ENCODE measurements around the gene DNAJB2.

The DNAJB2 gene

GRCh38 chr2:219314804-219315468, 35.8 kb downstream of the DNAJB2 start:
- H4K20me1 ChIP-seq (ENCODE audit: insufficient read depth, low read length, poor library complexity, severe bottlenecking), result no peaks in the 10 kb centered on the region
- H3K9me3 ChIP-seq (ENCODE audit: insufficient read depth, low read depth, low read length), result no peaks in the 10 kb centered on the region
- no peaks in the 10 kb centered on the region for H3F3A ChIP-seq (ENCODE audit: low read depth)

GRCh38 chr2:219323434-219323833, 44.3 kb downstream of the DNAJB2 start:
- H4K20me1 ChIP-seq (ENCODE audit: insufficient read depth, low read length, poor library complexity, severe bottlenecking), result no peaks in the 10 kb centered on the region
- no peak overlapping the region for H3K9ac ChIP-seq (ENCODE audit: low read depth, low read length, poor library complexity, severe bottlenecking)
- no peaks in the 10 kb centered on the region for H3K36me3 ChIP-seq (ENCODE audit: insufficient read depth, low read length)
- no peak overlapping the region for H3K4me2 ChIP-seq (ENCODE audit: low read depth, low read length, poor library complexity, severe bottlenecking)
- no peaks in the 10 kb centered on the region for H3K9me3 ChIP-seq (ENCODE audit: insufficient read depth, low read depth, low read length)
- H3K4me1 ChIP-seq (ENCODE audit: insufficient read depth, low read length, poor library complexity, severe bottlenecking), result peaks cover 8% of the 10 kb centered on the region
- TF ChIP-seq EZH2phosphoT487 (IDR thresholded peaks at IDR 0.05; ENCODE audit: borderline replicate concordance), result no peak
- TF ChIP-seq, protein P1, sequence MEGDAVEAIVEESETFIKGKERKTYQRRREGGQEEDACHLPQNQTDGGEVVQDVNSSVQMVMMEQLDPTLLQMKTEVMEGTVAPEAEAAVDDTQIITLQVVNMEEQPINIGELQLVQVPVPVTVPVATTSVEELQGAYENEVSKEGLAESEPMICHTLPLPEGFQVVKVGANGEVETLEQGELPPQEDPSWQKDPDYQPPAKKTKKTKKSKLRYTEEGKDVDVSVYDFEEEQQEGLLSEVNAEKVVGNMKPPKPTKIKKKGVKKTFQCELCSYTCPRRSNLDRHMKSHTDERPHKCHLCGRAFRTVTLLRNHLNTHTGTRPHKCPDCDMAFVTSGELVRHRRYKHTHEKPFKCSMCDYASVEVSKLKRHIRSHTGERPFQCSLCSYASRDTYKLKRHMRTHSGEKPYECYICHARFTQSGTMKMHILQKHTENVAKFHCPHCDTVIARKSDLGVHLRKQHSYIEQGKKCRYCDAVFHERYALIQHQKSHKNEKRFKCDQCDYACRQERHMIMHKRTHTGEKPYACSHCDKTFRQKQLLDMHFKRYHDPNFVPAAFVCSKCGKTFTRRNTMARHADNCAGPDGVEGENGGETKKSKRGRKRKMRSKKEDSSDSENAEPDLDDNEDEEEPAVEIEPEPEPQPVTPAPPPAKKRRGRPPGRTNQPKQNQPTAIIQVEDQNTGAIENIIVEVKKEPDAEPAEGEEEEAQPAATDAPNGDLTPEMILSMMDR (conservative IDR thresholded peaks at IDR 0.05; ENCODE audit: low read length), result no peak
- H3K4me3 ChIP-seq (ENCODE audit: low read length, poor library complexity, severe bottlenecking), result no peak overlapping the region
- no peaks in the 10 kb centered on the region for H3K9me2 ChIP-seq (replicated peaks; ENCODE audit: low read depth, low read length)
- H3F3A ChIP-seq (ENCODE audit: low read depth), result no peaks in the 10 kb centered on the region
- H3K79me2 ChIP-seq (ENCODE audit: insufficient read depth, low read length), result no peaks in the 10 kb centered on the region
- no peak overlapping the region for H2AFZ ChIP-seq (ENCODE audit: low read length)
- no peaks in the 10 kb centered on the region for H3K27me3 ChIP-seq (ENCODE audit: insufficient read depth, low read length, poor library complexity, severe bottlenecking)

More at GRCh38 chr2:219314804-219315468, 35.8 kb downstream of the DNAJB2 start:
- Histone ChIP-seq H3K27me3 (ENCODE audit: insufficient read depth, low read length, poor library complexity, severe bottlenecking) (no peaks in the 10 kb centered on the region), H3K79me2 (ENCODE audit: insufficient read depth, low read length) (no peaks in the 10 kb centered on the region), H3K9me2 (replicated peaks; ENCODE audit: low read depth, low read length) (no peaks in the 10 kb centered on the region), H2AFZ (ENCODE audit: low read length) (no peak overlapping the region), H3K4me1 (ENCODE audit: insufficient read depth, low read length, poor library complexity, severe bottlenecking) (no peaks in the 10 kb centered on the region), H3K4me3 (ENCODE audit: low read length, poor library complexity, severe bottlenecking) (no peak overlapping the region), H3K9ac (ENCODE audit: low read depth, low read length, poor library complexity, severe bottlenecking) (no peak overlapping the region), H3K4me2 (ENCODE audit: low read depth, low read length, poor library complexity, severe bottlenecking) (no peak overlapping the region), H3K36me3 (ENCODE audit: insufficient read depth, low read length) (no peaks in the 10 kb centered on the region)
- no peak for TF ChIP-seq EZH2phosphoT487 (IDR thresholded peaks at IDR 0.05; ENCODE audit: borderline replicate concordance)
- TF ChIP-seq, protein P1 (conservative IDR thresholded peaks at IDR 0.05; ENCODE audit: low read length), result no peak

DNA sequence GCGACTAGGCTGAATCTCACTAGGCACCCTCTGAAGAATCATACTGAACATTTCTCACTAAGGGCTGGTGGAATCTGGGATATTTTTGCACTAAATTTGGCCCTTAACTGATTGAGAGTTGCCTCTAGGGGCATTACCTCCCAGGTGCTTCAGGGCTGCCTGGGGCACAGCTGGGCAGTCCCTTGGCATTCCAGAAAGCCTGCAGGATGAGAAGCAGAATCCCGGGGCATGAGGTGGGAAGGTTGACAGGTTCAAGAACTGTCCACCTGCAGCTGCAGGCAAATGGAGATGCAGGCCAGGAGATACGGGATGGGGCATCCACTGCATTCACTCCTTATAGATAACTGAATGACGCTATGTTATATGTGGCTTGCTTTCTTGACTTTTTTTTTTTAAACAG, 46.0 kb downstream of the DNAJB2 start:
- Histone ChIP-seq H3K4me2 (ENCODE audit: low read depth, low read length, poor library complexity, severe bottlenecking) (no peak overlapping the region), H3K9ac (ENCODE audit: low read depth, low read length, poor library complexity, severe bottlenecking) (no peak overlapping the region), H3K4me3 (ENCODE audit: low read length, poor library complexity, severe bottlenecking) (no peak overlapping the region), H3K9me3 (ENCODE audit: insufficient read depth, low read depth, low read length) (no peaks in the 10 kb centered on the region), H3K36me3 (ENCODE audit: insufficient read depth, low read length) (no peaks in the 10 kb centered on the region), H3K9me2 (replicated peaks; ENCODE audit: low read depth, low read length) (no peaks in the 10 kb centered on the region), H3F3A (ENCODE audit: low read depth) (no peaks in the 10 kb centered on the region), H4K20me1 (ENCODE audit: insufficient read depth, low read length, poor library complexity, severe bottlenecking) (no peaks in the 10 kb centered on the region), H3K27me3 (ENCODE audit: insufficient read depth, low read length, poor library complexity, severe bottlenecking) (no peaks in the 10 kb centered on the region), H3K4me1 (ENCODE audit: insufficient read depth, low read length, poor library complexity, severe bottlenecking) (peaks cover 8% of the 10 kb centered on the region), H2AFZ (ENCODE audit: low read length) (no peak overlapping the region), H3K79me2 (ENCODE audit: insufficient read depth, low read length) (no peaks in the 10 kb centered on the region)
- TF ChIP-seq, protein P1 (conservative IDR thresholded peaks at IDR 0.05; ENCODE audit: low read length), result no peak
- TF ChIP-seq EZH2phosphoT487 (IDR thresholded peaks at IDR 0.05; ENCODE audit: borderline replicate concordance), result no peak
